ENCODE data around the gene EYS. TPM values are rescaled to one million over a fixed set of nuclear protein-coding genes. Genes with fewer than 3 reads are reported as not detected.

The EYS gene
- total and polyA plus RNA-seq, 9 of the 15 experiments (the other 6 are each of a cell fraction or from before 2014, with no cell fraction given): 0.03 to 0.36 (median 0.10) TPM; not detected in 2

- Histone ChIP-seq H3K36me3 (ENCODE audit: control insufficient read depth, insufficient read depth, low read length) (no peaks in the 10 kb centered on the region), H3K9ac (ENCODE audit: insufficient read depth in 1 of 2, low read depth in 2 of 2, low read length in 2 of 2) (no peak overlapping the region), H3K9me1 (ENCODE audit: control insufficient read depth, insufficient read depth, low read length) (no peaks in the 10 kb centered on the region), H4K20me1 (replicated peaks; ENCODE audit: control insufficient read depth, insufficient read depth, low read length) (no peaks in the 10 kb centered on the region), H3K4me1 (replicated peaks in 1 of 2; ENCODE audit: control insufficient read depth in 2 of 2, insufficient read depth in 2 of 2, low read length in 2 of 2) (no peaks in the 10 kb centered on the region), H3K27ac (ENCODE audit: extremely low read depth, low read depth, low read length) (no peak overlapping the region), H3K79me2 (ENCODE audit: control insufficient read depth, insufficient read depth, low read length) (no peaks in the 10 kb centered on the region), H3K4me2 (ENCODE audit: insufficient read depth, low read length) (no peak overlapping the region), H3K9me3 (replicated peaks; ENCODE audit: control insufficient read depth, insufficient read depth, low read depth, low read length) (no peaks in the 10 kb centered on the region; the same call in 1 of the 2 replicates), H3K4me3 (no peak overlapping the region), H3K27me3 (ENCODE audit: control insufficient read depth in 2 of 2, insufficient read depth in 2 of 2, low read length in 2 of 2) (no peaks in the 10 kb centered on the region), H2AFZ (ENCODE audit: low read depth, low read length) (no peak overlapping the region)
- BruUV-seq (replicated peaks): no TSS peak
- CTCF ChIA-PET (ENCODE audit: low intra/inter-chr PET ratio): interaction anchor here (0.5 kb wide), 1 partner anchor 58 kb away, joined by 3 read pairs; no protein-coding TSS in a partner anchor
- intact Hi-C loops (cut with micrococcal nuclease) (no loop called here), in situ Hi-C loops (cut with MboI) (no loop called here)
- TF ChIP-seq, protein P1, sequence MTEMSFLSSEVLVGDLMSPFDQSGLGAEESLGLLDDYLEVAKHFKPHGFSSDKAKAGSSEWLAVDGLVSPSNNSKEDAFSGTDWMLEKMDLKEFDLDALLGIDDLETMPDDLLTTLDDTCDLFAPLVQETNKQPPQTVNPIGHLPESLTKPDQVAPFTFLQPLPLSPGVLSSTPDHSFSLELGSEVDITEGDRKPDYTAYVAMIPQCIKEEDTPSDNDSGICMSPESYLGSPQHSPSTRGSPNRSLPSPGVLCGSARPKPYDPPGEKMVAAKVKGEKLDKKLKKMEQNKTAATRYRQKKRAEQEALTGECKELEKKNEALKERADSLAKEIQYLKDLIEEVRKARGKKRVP (CRISPR knock-in tag; IDR thresholded peaks at IDR 0.05): no peak
- POLR2A ChIA-PET: interaction anchor here (0.9 kb wide), 1 partner anchor 11 kb away, joined by 4 read pairs; no protein-coding TSS in a partner anchor
- DNase-seq (ENCODE audit: extremely low read depth in 1 of 4, low spot score in 3 of 4): no peak
- no peak for FAIRE-seq
- no peak for ATAC-seq
These were observed 1965.0 kb downstream of the EYS start for GRCh38 chr6:63742060-63742459.

DNA sequence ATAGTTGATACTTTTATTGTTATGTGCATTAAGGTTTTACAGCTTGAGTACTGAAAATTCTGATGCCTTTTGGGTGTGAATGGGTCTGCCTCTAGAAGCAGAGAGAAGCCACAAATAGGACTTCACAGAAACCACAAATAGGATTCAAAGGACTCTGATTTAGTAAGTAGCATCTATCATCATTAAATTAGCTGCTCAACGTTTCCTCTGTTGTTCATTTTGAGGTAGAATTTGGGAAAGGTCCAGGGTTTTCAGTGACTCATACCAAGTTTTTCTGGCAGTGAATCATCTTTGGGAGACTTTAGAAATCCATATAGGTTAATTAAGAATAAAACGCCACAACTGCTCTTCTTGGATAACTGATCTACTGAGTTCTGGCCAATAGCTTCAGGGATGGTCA lies 1966.3 kb downstream of the EYS start:
- H3K36me3 ChIP-seq (ENCODE audit: control insufficient read depth, insufficient read depth, low read length): no peaks in the 10 kb centered on the region
- no peak overlapping the region for H3K9ac ChIP-seq (ENCODE audit: insufficient read depth in 1 of 2, low read depth in 2 of 2, low read length in 2 of 2)
- TF ChIP-seq POLR2AphosphoS2 (IDR thresholded peaks at IDR 0.05; ENCODE audit: low read length) (no peak), NR2C1 (IDR thresholded peaks at IDR 0.05) (no peak), NR2C1 (tag; IDR thresholded peaks at IDR 0.05) (no peak), ZNF124 (CRISPR knock-in tag; IDR thresholded peaks at IDR 0.05) (no peak), ZKSCAN1 (IDR thresholded peaks at IDR 0.05; ENCODE audit: low read depth, low read length) (no peak), MAFF (IDR thresholded peaks at IDR 0.05; ENCODE audit: low read length) (no peak), SRSF3 (IDR thresholded peaks at IDR 0.05; ENCODE audit: insufficient read depth, low read length) (no peak), CBFB (CRISPR knock-in tag; IDR thresholded peaks at IDR 0.05) (no peak), NFYB (IDR thresholded peaks at IDR 0.05; ENCODE audit: extremely low read depth, insufficient read length) (no peak), TRIM28 (IDR thresholded peaks at IDR 0.05) (no peak)
- no peak overlapping the region for H3K4me2 ChIP-seq (ENCODE audit: insufficient read depth, low read length)
- no TSS peak for BruUV-seq (replicated peaks)
- ChIA-PET POLR2A (no interaction called here), CTCF (ENCODE audit: low intra/inter-chr PET ratio) (no interaction called here)
- intact Hi-C loops (cut with micrococcal nuclease) (no loop called here), in situ Hi-C loops (cut with MboI) (no loop called here)
- H3K4me1 ChIP-seq (replicated peaks in 1 of 2; ENCODE audit: control insufficient read depth in 2 of 2, insufficient read depth in 2 of 2, low read length in 2 of 2): no peaks in the 10 kb centered on the region
- H3K79me2 ChIP-seq (ENCODE audit: control insufficient read depth, insufficient read depth, low read length): no peaks in the 10 kb centered on the region
- FAIRE-seq: no peak
- H4K20me1 ChIP-seq (replicated peaks; ENCODE audit: control insufficient read depth, insufficient read depth, low read length): no peaks in the 10 kb centered on the region
- no peaks in the 10 kb centered on the region for H3K9me1 ChIP-seq (ENCODE audit: control insufficient read depth, insufficient read depth, low read length)
- H3K27ac ChIP-seq (ENCODE audit: extremely low read depth, low read depth, low read length): no peak overlapping the region
- H3K4me3 ChIP-seq: no peak overlapping the region
- ATAC-seq: no peak
- no peak overlapping the region for H2AFZ ChIP-seq (ENCODE audit: low read depth, low read length)
- WGBS (ENCODE audit: insufficient coverage, low coverage, missing lambda C conversion rate): 2% methylated on average over 2 of the region's 2 CpGs
- H3K9me3 ChIP-seq (replicated peaks; ENCODE audit: control insufficient read depth, insufficient read depth, low read depth, low read length): no peaks in the 10 kb centered on the region; the same call in 1 of the 2 replicates
- no peaks in the 10 kb centered on the region for H3K27me3 ChIP-seq (ENCODE audit: control insufficient read depth in 2 of 2, insufficient read depth in 2 of 2, low read length in 2 of 2)
- no peak for DNase-seq (ENCODE audit: extremely low read depth in 1 of 4, low spot score in 3 of 4)
